HG03139 (cell line): ENCODE measurements around the gene ICAM5.

Experiments used
- ATAC-seq: cut with Tn5 transposase; IDR thresholded peaks from one replicate; pipeline ENCODE4 v1.9.1; 2021; ENCODE audit not compliant: unreplicated experiment

ICAM5 gene

GRCh38 chr19:10292206-10292788 lies 2.5 kb downstream of the ICAM5 start:
- ATAC-seq: peak; percentile 43

DNA sequence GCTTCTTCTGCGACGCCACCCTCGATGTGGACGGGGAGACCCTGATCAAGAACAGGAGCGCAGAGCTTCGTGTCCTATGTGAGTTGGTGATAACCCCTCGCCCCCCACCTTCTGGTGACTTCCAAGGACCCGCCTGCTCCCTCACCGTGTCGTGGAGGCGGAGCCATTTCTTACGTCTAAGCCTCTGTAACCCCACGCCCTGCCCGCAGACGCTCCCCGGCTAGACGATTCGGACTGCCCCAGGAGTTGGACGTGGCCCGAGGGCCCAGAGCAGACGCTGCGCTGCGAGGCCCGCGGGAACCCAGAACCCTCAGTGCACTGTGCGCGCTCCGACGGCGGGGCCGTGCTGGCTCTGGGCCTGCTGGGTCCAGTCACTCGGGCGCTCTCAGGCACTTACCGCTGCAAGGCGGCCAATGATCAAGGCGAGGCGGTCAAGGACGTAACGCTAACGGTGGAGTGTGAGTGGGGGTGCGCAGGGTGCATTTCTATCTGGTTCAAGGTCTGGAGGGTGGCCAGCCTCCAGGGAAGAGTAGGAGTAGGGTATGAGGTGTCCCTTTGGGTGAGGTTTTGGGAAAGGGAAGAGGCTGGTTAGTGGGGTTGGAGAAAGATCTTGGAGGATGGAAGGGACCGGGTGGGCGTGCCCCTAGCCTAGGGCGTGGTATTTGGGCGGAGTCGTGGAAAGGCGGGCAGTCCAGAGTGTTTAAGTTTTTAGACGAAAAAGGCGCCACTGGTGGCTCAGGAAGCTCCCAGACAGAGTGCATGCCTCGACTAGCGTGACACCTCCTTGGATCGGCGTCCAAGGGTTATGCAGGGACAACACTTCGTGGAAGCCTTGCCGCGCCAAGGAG lies 3.3 kb downstream of the ICAM5 start:
- ATAC-seq: no peak

DNA sequence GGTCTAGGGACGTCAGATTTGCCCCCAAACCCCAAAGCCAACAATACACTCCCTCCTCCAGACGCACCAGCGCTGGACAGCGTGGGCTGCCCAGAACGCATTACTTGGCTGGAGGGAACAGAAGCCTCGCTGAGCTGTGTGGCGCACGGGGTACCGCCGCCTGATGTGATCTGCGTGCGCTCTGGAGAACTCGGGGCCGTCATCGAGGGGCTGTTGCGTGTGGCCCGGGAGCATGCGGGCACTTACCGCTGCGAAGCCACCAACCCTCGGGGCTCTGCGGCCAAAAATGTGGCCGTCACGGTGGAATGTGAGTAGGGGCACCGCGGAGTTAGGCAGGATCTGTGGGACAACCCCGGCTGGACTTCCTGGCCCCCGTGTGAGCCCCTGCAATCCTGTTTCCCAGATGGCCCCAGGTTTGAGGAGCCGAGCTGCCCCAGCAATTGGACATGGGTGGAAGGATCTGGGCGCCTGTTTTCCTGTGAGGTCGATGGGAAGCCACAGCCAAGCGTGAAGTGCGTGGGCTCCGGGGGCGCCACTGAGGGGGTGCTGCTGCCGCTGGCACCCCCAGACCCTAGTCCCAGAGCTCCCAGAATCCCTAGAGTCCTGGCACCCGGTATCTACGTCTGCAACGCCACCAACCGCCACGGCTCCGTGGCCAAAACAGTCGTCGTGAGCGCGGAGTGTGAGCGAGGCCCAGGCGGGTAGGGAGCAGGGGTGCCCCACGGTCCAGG lies 4.0 kb downstream of the ICAM5 start:
- no peak for ATAC-seq

GRCh38 chr19:10294368-10294697 lies 4.6 kb downstream of the ICAM5 start:
- no peak for ATAC-seq

- ATAC-seq: no peak
Measured at GRCh38 chr19:10295305-10295846, 5.6 kb downstream of the ICAM5 start.

DNA sequence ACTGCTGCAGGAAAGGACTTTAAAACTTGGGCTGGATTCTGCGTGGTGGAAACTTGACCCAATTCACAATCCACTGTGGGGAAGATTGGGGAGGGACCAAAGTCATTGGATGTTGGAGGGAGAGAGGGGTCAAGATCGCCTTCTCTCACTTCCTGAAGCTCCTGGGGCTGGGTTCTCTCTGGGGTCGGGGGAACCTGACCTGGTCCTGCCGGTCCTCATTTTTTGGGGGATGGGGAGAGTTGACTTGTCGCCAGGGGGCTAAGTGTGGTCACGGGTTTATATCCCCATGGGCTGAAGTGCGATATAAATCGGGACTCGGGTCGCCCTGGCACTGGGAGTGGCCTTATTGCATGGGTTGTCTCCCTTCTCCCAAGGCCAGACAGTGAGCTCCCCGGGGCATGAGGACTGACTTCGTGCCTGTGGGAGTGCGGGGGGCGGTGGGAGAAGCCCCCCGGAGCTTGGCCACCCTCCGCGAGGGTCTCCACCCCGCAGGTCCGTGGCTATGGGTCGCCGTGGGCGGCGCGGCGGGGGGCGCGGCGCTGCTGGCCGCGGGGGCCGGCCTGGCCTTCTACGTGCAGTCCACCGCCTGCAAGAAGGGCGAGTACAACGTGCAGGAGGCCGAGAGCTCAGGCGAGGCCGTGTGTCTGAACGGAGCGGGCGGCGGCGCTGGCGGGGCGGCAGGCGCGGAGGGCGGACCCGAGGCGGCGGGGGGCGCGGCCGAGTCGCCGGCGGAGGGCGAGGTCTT lies 6.3 kb downstream of the ICAM5 start:
- ATAC-seq: no peak

DNA sequence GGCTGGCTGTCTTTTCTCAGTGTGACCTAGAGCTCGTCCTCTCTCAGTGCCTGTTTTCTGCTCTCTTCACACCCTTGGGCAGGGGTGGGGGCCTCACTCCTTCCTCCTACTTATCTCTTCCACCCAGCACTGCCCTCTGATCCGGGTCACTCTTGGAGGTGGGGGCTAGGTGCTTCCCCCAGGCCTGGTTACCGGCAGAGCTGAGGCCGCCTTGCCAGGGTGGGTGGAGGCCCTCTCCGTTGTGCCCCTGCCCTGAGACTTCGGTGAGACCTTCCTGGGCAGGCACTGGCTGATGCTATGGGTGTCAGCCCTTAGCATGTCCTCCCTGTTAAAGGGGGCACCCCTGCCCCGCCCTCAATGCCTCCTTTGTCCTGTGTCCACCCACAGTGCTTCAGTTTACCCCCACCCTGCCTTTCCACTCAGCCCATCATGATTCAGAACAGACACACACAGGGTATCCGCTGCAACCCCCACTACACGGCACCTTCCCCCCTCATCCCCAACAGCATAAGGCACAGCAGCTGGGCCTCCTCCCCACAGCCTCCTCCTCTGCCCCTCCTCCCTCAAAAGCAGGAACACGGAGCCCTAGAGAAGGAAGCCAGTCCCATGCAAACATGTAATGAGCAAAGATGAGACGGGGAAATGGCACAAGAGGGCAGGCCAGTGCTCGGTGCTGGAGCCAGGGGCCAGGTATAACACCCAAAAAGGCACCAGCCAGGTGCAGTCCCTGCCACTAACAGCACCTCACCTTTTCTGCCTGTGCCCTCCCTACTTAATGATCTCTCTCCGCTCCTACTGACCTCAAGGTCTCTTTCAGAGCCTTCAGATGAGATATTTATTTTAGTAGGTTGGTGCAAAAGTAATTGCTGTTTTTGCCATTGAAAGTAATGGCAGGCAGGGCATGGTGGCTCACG lies 10.1 kb downstream of the ICAM5 start:
- ATAC-seq: no peak

DNA sequence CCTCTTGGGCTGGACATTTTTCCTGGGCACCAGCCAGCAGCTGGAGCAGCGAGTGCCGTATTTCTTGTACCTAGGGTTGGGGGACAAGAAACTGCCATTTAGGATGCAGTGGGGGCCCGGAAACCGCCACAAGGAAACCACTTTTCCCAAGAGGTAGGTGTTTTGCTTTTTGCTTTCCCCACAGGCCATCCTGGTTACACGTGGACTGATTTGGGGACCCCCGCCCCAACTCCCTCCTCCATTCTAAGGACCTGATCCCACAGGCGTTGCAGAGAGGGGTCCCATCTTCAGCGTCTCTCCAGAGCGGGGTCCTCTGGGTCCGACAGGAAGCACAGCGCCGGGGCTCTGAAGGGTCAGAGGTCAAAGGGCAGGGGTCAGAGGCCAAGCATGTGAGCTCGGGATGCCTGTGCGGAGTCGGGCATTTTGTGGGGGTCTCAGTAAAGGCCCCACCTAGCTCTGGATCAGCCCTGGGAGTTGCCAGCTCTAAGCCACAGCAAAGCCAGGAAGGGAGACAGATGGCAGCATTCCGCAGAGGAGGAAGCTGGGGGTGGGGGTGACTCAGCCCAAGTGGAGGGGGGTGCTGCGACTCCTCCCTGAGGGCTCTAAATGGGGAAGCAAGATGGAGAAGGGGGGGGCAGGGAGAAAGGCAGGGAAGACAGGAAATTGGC lies 15.5 kb downstream of the ICAM5 start:
- ATAC-seq: no peak

GRCh38 chr19:10306327-10306726 lies 16.6 kb downstream of the ICAM5 start:
- ATAC-seq: no peak

GRCh38 chr19:10309423-10309822 lies 19.7 kb downstream of the ICAM5 start, which contains the start of gene ZGLP1:
TSS of gene ZGLP1 (minus strand) at chr19:10309815.
- no peak for ATAC-seq

DNA sequence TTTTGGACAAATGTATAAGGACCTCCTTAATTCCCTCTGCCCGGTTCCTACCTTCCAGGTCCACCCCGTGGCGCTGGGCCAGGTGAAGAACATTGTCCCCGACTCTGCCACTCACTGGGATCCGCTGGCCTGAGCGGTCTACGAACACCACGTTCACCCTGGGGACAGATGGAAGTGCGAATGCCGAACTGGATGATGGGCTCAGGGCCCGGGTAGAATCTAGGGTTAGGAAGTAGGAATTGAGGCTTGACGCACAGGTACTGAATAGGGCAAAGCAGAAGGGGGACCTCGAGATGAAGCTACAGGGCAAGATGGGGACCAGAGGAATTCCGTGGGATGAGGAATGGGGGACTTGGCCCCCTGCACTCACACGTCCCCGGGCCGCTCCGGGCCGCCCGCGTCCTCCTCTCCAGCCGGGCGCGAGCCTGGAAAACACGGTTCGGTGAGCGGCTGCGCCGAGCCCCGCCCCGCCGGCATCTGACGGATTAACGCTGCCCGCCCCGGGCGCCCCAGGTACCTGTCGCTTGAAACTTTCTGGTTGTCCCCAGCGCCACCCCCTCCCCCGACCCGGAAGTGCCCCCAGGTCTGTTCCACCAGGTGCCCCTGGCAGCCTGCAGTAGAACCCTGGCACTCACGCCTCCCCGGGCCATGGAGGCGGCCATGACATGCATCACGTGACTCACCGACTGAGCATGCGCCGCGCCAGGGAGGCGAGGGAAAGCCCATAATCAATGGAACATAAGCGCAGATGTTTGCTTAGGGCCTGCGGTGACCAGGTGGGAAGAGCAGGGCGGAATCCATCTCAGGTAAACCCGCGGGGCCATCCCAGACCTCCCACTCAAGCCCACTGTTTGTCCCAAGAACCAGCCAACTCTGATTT lies 25.8 kb downstream of the ICAM5 start, which contains the start of gene FDX2:
Gene FDX2 (minus strand): TSS at position 681 of the 880 bp plus-strand sequence. CDS start 19 bp downstream, at position 662.
- ATAC-seq: peak; percentile 50

GRCh38 chr19:10316229-10317044 lies 26.7 kb downstream of the ICAM5 start:
- ATAC-seq: no peak

GRCh38 chr19:10317045-10317856 lies 27.5 kb downstream of the ICAM5 start:
- no peak for ATAC-seq

- no peak for ATAC-seq
Measured at GRCh38 chr19:10317857-10318462, 28.2 kb downstream of the ICAM5 start.

- no peak for ATAC-seq
Measured at GRCh38 chr19:10318807-10319682, 29.3 kb downstream of the ICAM5 start.
